AG09319 (cell line): ENCODE data around the gene TBC1D21.

ENCODE experiments used
- DNase-seq: peaks from one replicate; pipeline ENCODE4 v3.0.0-alpha.2; 2010; ENCODE audit warnings: low read depth; ENCODE audit errors: extremely low read depth
- CTCF ChIP-seq: IDR thresholded peaks from 2 replicates; pipeline ENCODE4 v1.5.1; 2011; ENCODE audit warnings: low read depth, mild to moderate bottlenecking, inconsistent platforms, low read length, moderate library complexity

TBC1D21 gene

GRCh38 chr15:73899197-73900094 is 26.1 kb downstream of the TBC1D21 start:
- no peak for DNase-seq
- no peak for TF ChIP-seq CTCF

- TF ChIP-seq CTCF, result no peak
- peak; percentile 31 for DNase-seq
Measured at GRCh38 chr15:73900095-73900712, 26.8 kb downstream of the TBC1D21 start.

- no peak for TF ChIP-seq CTCF
- DNase-seq, result no peak
Measured at GRCh38 chr15:73901126-73901810, 27.9 kb downstream of the TBC1D21 start.

- no peak for TF ChIP-seq CTCF
- no peak for DNase-seq
Measured at GRCh38 chr15:73902121-73903020, 29.0 kb downstream of the TBC1D21 start.

GRCh38 chr15:73904026-73904815 is 30.9 kb downstream of the TBC1D21 start:
- TF ChIP-seq CTCF, result no peak
- DNase-seq, result no peak

- DNase-seq, result no peak
- no peak for TF ChIP-seq CTCF
Measured at GRCh38 chr15:73905225-73905827, 32.0 kb downstream of the TBC1D21 start.
